ENCODE measurements around the gene KRT33B.

The KRT33B gene

DNA sequence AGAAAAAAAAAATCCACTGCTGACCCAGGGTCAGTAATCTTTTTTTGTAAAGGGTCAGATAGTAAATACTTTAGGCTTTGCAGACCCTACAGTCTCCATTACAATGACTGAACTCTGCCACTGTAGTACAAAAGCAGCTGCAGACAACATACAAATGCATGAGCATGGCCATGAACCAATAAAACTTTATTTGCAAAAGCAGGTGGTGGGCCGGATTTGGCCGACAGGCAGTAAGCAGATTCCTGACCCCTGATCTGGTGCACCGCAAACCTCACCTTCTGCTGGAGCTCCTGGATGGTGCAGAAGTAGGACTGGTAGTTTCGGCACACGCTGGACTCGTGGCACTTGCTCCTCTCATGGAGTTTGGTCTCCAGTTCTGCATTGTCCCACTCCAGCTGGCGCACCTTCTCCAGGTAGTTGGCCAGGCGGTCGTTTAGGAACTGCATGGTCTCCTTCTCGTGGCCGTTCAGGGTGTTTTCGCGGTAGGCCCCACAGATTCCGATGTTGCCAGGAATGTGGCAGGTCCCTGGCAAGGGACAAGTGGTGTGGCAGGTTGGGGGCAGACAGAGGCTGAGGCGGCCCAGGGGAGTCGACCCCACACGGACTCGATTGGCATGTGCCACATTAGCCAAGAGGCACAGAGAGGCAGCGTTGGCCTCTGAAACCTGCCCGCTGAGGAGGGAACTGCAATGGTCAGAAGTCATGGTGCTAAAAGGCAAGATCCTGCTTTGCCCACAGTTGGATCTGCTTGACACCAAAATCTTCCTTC lies 41.6 kb upstream of the KRT33B start:
- no peaks in the 10 kb centered on the region for H3K9me2 ChIP-seq (replicated peaks; ENCODE audit: insufficient read depth, low read length)
- no peaks in the 10 kb centered on the region for H3K36me3 ChIP-seq (replicated peaks; ENCODE audit: insufficient read depth, low read length)
- H3K9ac ChIP-seq (ENCODE audit: low read length): no peak overlapping the region
- no peak for DNase-seq
- H3K79me2 ChIP-seq (ENCODE audit: low read length): no peaks in the 10 kb centered on the region
- H4K20me1 ChIP-seq (ENCODE audit: insufficient read depth, low read length): no peaks in the 10 kb centered on the region
- no peak overlapping the region for H3K4me3 ChIP-seq (ENCODE audit: low read length)
- no peak overlapping the region for H2AFZ ChIP-seq (ENCODE audit: low read length)
- H3K4me2 ChIP-seq (ENCODE audit: low read depth, low read length): no peak overlapping the region
- H3K9me3 ChIP-seq (replicated peaks; ENCODE audit: insufficient read depth, low read length): no peaks in the 10 kb centered on the region
- H3K27ac ChIP-seq (ENCODE audit: low read length): no peak overlapping the region
- H3K4me1 ChIP-seq (ENCODE audit: low read length): no peaks in the 10 kb centered on the region
- TF ChIP-seq EZH2phosphoT487 (IDR thresholded peaks at IDR 0.05; ENCODE audit: low read length) (no peak), EZH2 (optimal IDR thresholded peaks at IDR 0.05; ENCODE audit: low read depth, low read length) (no peak)
- TF ChIP-seq, protein P1, sequence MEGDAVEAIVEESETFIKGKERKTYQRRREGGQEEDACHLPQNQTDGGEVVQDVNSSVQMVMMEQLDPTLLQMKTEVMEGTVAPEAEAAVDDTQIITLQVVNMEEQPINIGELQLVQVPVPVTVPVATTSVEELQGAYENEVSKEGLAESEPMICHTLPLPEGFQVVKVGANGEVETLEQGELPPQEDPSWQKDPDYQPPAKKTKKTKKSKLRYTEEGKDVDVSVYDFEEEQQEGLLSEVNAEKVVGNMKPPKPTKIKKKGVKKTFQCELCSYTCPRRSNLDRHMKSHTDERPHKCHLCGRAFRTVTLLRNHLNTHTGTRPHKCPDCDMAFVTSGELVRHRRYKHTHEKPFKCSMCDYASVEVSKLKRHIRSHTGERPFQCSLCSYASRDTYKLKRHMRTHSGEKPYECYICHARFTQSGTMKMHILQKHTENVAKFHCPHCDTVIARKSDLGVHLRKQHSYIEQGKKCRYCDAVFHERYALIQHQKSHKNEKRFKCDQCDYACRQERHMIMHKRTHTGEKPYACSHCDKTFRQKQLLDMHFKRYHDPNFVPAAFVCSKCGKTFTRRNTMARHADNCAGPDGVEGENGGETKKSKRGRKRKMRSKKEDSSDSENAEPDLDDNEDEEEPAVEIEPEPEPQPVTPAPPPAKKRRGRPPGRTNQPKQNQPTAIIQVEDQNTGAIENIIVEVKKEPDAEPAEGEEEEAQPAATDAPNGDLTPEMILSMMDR (IDR thresholded peaks at IDR 0.05; ENCODE audit: low read length): no peak
- no peaks in the 10 kb centered on the region for H3K27me3 ChIP-seq (replicated peaks; ENCODE audit: insufficient read depth, low read length)
- no peaks in the 10 kb centered on the region for H3F3A ChIP-seq (ENCODE audit: insufficient read depth, low read length)

DNA sequence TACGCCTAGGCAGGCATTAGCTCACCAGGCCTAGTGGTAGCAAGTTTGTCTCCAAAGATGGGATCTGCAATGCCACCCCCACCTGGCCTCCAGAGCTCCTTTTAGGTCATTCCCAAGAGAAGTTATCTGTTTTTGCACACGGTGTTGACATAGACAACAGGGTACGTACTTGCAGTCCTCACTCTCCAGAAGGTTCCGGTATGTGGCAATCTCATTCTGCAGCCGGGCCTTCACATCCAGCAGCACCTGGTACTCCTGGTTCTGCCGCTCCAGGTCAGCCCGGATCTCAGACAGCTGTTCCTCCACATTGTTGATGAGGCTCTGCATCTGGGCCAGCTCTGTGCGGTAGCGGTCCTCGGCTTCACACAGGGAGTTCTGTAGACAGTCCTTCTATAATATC lies 37.6 kb upstream of the KRT33B start:
- Histone ChIP-seq H4K20me1 (ENCODE audit: insufficient read depth, low read length) (no peaks in the 10 kb centered on the region), H3K9ac (ENCODE audit: low read length) (no peak overlapping the region), H3K27ac (ENCODE audit: low read length) (no peak overlapping the region), H3K4me3 (ENCODE audit: low read length) (no peak overlapping the region), H3K9me3 (replicated peaks; ENCODE audit: insufficient read depth, low read length) (no peaks in the 10 kb centered on the region), H3K36me3 (replicated peaks; ENCODE audit: insufficient read depth, low read length) (no peaks in the 10 kb centered on the region), H3F3A (ENCODE audit: insufficient read depth, low read length) (no peaks in the 10 kb centered on the region), H3K4me2 (ENCODE audit: low read depth, low read length) (no peak overlapping the region), H3K79me2 (ENCODE audit: low read length) (no peaks in the 10 kb centered on the region), H3K27me3 (replicated peaks; ENCODE audit: insufficient read depth, low read length) (no peaks in the 10 kb centered on the region), H2AFZ (ENCODE audit: low read length) (no peak overlapping the region), H3K4me1 (ENCODE audit: low read length) (no peaks in the 10 kb centered on the region), H3K9me2 (replicated peaks; ENCODE audit: insufficient read depth, low read length) (no peaks in the 10 kb centered on the region)
- DNase-seq: no peak
- TF ChIP-seq EZH2 (optimal IDR thresholded peaks at IDR 0.05; ENCODE audit: low read depth, low read length) (no peak), EZH2phosphoT487 (IDR thresholded peaks at IDR 0.05; ENCODE audit: low read length) (no peak)
- TF ChIP-seq, protein P1 (IDR thresholded peaks at IDR 0.05; ENCODE audit: low read length): no peak

DNA sequence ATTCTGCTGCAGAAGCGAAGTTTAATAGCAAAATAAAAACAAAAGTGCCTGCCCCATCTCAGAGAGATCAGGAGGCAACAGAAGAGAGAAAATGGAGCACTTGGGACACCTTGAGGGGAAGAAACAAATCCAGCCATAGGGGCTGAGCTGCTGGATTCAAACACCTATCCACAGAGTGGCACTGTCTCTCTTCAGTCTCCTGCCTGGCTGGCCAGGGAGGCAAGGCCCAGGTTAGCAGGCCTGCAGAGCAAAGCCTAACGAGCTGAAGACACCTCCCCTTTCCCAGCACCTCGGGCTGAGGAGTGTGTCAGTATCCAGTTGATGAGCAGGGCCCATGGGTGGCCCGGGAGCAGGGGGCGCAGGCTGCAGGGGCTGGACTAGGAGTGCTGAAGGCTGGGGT lies 36.6 kb upstream of the KRT33B start:
- H3K4me3 ChIP-seq (ENCODE audit: low read length): no peak overlapping the region
- H3K4me2 ChIP-seq (ENCODE audit: low read depth, low read length): no peak overlapping the region
- H3K27me3 ChIP-seq (replicated peaks; ENCODE audit: insufficient read depth, low read length): no peaks in the 10 kb centered on the region
- no peak for DNase-seq
- H3F3A ChIP-seq (ENCODE audit: insufficient read depth, low read length): no peaks in the 10 kb centered on the region
- no peaks in the 10 kb centered on the region for H3K9me3 ChIP-seq (replicated peaks; ENCODE audit: insufficient read depth, low read length)
- no peaks in the 10 kb centered on the region for H3K4me1 ChIP-seq (ENCODE audit: low read length)
- no peaks in the 10 kb centered on the region for H3K79me2 ChIP-seq (ENCODE audit: low read length)
- no peak overlapping the region for H3K27ac ChIP-seq (ENCODE audit: low read length)
- H2AFZ ChIP-seq (ENCODE audit: low read length): no peak overlapping the region
- H4K20me1 ChIP-seq (ENCODE audit: insufficient read depth, low read length): no peaks in the 10 kb centered on the region
- H3K9me2 ChIP-seq (replicated peaks; ENCODE audit: insufficient read depth, low read length): no peaks in the 10 kb centered on the region
- TF ChIP-seq, protein P1 (IDR thresholded peaks at IDR 0.05; ENCODE audit: low read length): no peak
- no peak for TF ChIP-seq EZH2phosphoT487 (IDR thresholded peaks at IDR 0.05; ENCODE audit: low read length)
- TF ChIP-seq EZH2 (optimal IDR thresholded peaks at IDR 0.05; ENCODE audit: low read depth, low read length): no peak
- H3K36me3 ChIP-seq (replicated peaks; ENCODE audit: insufficient read depth, low read length): no peaks in the 10 kb centered on the region
- no peak overlapping the region for H3K9ac ChIP-seq (ENCODE audit: low read length)
